Endothelial cell of umbilical vein (primary cell): ENCODE measurements around the gene POGZ. TPM values are rescaled to one million over a fixed set of nuclear protein-coding genes. Genes with fewer than 3 reads are reported as not detected.

Experiments
- BruUV-seq: library from RNA; stranded (reverse); fragments of 400-500 nt; replicated peaks from 2 replicates; lab custom pipeline; 2021; lab: Mats Ljungman, UMichigan
- CTCF ChIA-PET: fragments of 300-600, 350-600 bp; sonication (Branson Sonifier 250); formaldehyde crosslinking; loops from one replicate; lab custom pipeline; 2021; ENCODE audit warnings: antibody characterized with exemption, inconsistent platforms; lab: Charles Lee
- POLR2A ChIA-PET: fragments of 300-600, 350-600 bp; sonication (Branson Sonifier 250); formaldehyde crosslinking; loops from one replicate; lab custom pipeline; 2021; ENCODE audit warnings: antibody characterized with exemption, inconsistent platforms; lab: Charles Lee
- DNase-seq: peaks from one replicate; pipeline ENCODE4 v3.0.0-alpha.2; 2011; ENCODE audit warnings: low read depth, low spot score
- FAIRE-seq: peaks from 2 replicates; lab custom pipeline; 2011; peaks lifted over from hg19 to GRCh38; lab: Jason Lieb, UNC
- H2AFZ ChIP-seq: 2 replicates; pipeline ENCODE4 v1.6.0; 2012; ENCODE audit warnings: low read depth, low read length, control low read depth, inconsistent platforms
- H3K27ac ChIP-seq: 2 replicates; pipeline ENCODE4 v1.5.1; 2011; ENCODE audit warnings: low read depth, mild to moderate bottlenecking, control low read depth, low read length, moderate library complexity; ENCODE audit not compliant: insufficient read depth
- H3K27me3 ChIP-seq, 2 experiments: 2 replicates each; pipeline versions ENCODE4 v1.6.0 to v1.6.1; 2011; ENCODE audit warnings: low read length in 2 of 2, mixed read lengths in 1 of 2; ENCODE audit not compliant: control insufficient read depth in 2 of 2, insufficient read depth in 2 of 2
- H3K36me3 ChIP-seq, 2 experiments: 2 replicates in 1 of 2; 3 replicates in 1 of 2; pipeline ENCODE4 v1.5.1; 2011; ENCODE audit warnings: low read length in 2 of 2, mild to moderate bottlenecking in 1 of 2, moderate library complexity in 1 of 2; ENCODE audit not compliant: control insufficient read depth in 2 of 2, insufficient read depth in 2 of 2; ENCODE audit errors: extremely low read depth in 1 of 2
- H3K4me1 ChIP-seq: 3 replicates; pipeline ENCODE4 v1.5.1; 2011; ENCODE audit warnings: mild to moderate bottlenecking, low read length; ENCODE audit not compliant: control insufficient read depth, insufficient read depth; ENCODE audit errors: extremely low read depth
- H3K4me2 ChIP-seq: 2 replicates; pipeline ENCODE4 v1.6.1; 2011; ENCODE audit warnings: low read length, control low read depth, mixed read lengths; ENCODE audit not compliant: insufficient read depth
- H3K4me3 ChIP-seq, 3 experiments: fragments of 200-600 bp in 1 of 3; sonication (generic), shearing (Covaris generic) in 1 of 3; replicated peaks in 1 of 3; 2 replicates each; pipeline ENCODE4 v1.5.1; 2011 to 2016; ENCODE audit warnings: control low read depth in 3 of 3, low read length in 3 of 3, mild to moderate bottlenecking in 2 of 3, inconsistent platforms in 1 of 3, low read depth in 1 of 3, moderate library complexity in 1 of 3; ENCODE audit not compliant: insufficient read depth in 1 of 3
- H3K79me2 ChIP-seq: 2 replicates; pipeline ENCODE4 v1.6.0; 2012; ENCODE audit warnings: low read length, inconsistent platforms; ENCODE audit not compliant: control insufficient read depth, insufficient read depth
- H3K9ac ChIP-seq: replicated peaks from 2 replicates; pipeline ENCODE3; 2011; ENCODE audit warnings: low read length, control low read depth; ENCODE audit not compliant: insufficient read depth; ENCODE audit errors: extremely low read depth
- H3K9me1 ChIP-seq: replicated peaks from 3 replicates; pipeline ENCODE4 v1.6.0; 2011; ENCODE audit warnings: mild to moderate bottlenecking, low read length; ENCODE audit not compliant: control insufficient read depth, insufficient read depth; ENCODE audit errors: extremely low read depth
- H3K9me3 ChIP-seq: replicated peaks from 2 replicates; pipeline ENCODE4 v1.5.1; 2012; ENCODE audit warnings: low read length, inconsistent platforms; ENCODE audit not compliant: control insufficient read depth, insufficient read depth
- H4K20me1 ChIP-seq: replicated peaks from 2 replicates; pipeline ENCODE3; 2011; ENCODE audit warnings: mild to moderate bottlenecking, low read length; ENCODE audit not compliant: control insufficient read depth, insufficient read depth; ENCODE audit errors: extremely low read depth
- CTCF ChIP-seq, 2 donors: IDR thresholded peaks; 1 replicate in 1 of 2; 2 replicates in 1 of 2; pipeline ENCODE4 v1.5.1; 2011; ENCODE audit warnings: low read length in 2 of 2, mild to moderate bottlenecking in 2 of 2, moderate library complexity in 2 of 2, control low read depth in 1 of 2, inconsistent platforms in 1 of 2, low read depth in 1 of 2; ENCODE audit not compliant: insufficient read depth in 1 of 2; ENCODE audit errors: extremely low read depth in 1 of 2
- EZH2 ChIP-seq: IDR thresholded peaks from 2 replicates; pipeline ENCODE4 v1.6.1; 2012; ENCODE audit warnings: borderline replicate concordance, low read depth, mild to moderate bottlenecking, moderate library complexity, low read length, inconsistent platforms; ENCODE audit not compliant: severe bottlenecking
- FOS ChIP-seq: IDR thresholded peaks from 2 replicates; pipeline ENCODE4 v1.6.1; 2011; ENCODE audit warnings: mild to moderate bottlenecking, low read length, moderate library complexity, borderline replicate concordance; ENCODE audit not compliant: insufficient read depth
- GATA2 ChIP-seq: IDR thresholded peaks from 2 replicates; pipeline ENCODE4 v1.7.0; 2011; ENCODE audit warnings: low read depth, mild to moderate bottlenecking, moderate library complexity, mixed read lengths, low read length; ENCODE audit not compliant: insufficient read length, insufficient read depth
- JUN ChIP-seq: IDR thresholded peaks from 2 replicates; pipeline ENCODE4 v1.6.1; 2011; ENCODE audit warnings: borderline replicate concordance, low read depth; ENCODE audit not compliant: insufficient read length, insufficient read depth
- MAX ChIP-seq: IDR thresholded peaks from 2 replicates; pipeline ENCODE4 v1.6.1; 2011; ENCODE audit not compliant: insufficient read depth, insufficient read length
- MYC ChIP-seq: IDR thresholded peaks from one replicate; pipeline ENCODE4 v1.6.1; 2011; ENCODE audit warnings: mild to moderate bottlenecking, low read depth, low read length
- POLR2A ChIP-seq: IDR thresholded peaks from 2 replicates; pipeline ENCODE4 v1.6.1; 2012; ENCODE audit warnings: low read depth, mild to moderate bottlenecking, control low read depth, low read length
- POLR2AphosphoS5 ChIP-seq: IDR thresholded peaks from 2 replicates; pipeline ENCODE4 v1.6.1; 2012; ENCODE audit warnings: low read depth, mild to moderate bottlenecking, control low read depth, low read length, moderate library complexity; ENCODE audit not compliant: insufficient read depth
- dilution Hi-C: fragments of 300-500 bp; cut with MboI; formaldehyde crosslinking; loops from one replicate; pipeline ENCODE4 v1.15.0; 2019; ENCODE audit warnings: low sequenced_read_pairs; ENCODE audit not compliant: extremely low pct_ligation_motif_present
- intact Hi-C: fragments of 100-400 bp; cut with micrococcal nuclease; formaldehyde crosslinking; loops from one replicate; pipeline ENCODE4 v1.10.0; 2022
- polyA plus RNA-seq, 4 experiments: library from polyadenylated mRNA; depleted of rRNA in 3 of 4; stranded (reverse) in 3 of 4; unstranded in 1 of 4; fragments of >200 nt; gene quantifications; 2 replicates each; pipeline versions ENCODE4 v1.2.1 to v1.2.3, GENCODE V29; 2011 to 2012; ENCODE audit warnings: missing spikeins in 1 of 4
- total RNA-seq: library from RNA; stranded (reverse); gene quantifications from 2 replicates; pipeline ENCODE4 v1.2.3, GENCODE V29; 2021

POGZ gene
- total and polyA plus RNA-seq, 2 donors (not counting 3 experiments of a cell fraction or from before 2014, with no cell fraction given), result 50.7 to 96.7 TPM

- POLR2A ChIA-PET, result interaction anchor here (0.6 kb wide), 1 partner anchor 32 kb away, joined by 3 read pairs; the partner anchor contains the start of gene POGZ
- H3K9me3 ChIP-seq, result no peaks in the 10 kb centered on the region
- CTCF ChIA-PET, result interaction anchor here (1.3 kb wide), 1 partner anchor 12 kb away, joined by 3 read pairs; no protein-coding TSS in a partner anchor
- DNase-seq, result no peak
- no peak overlapping the region for H3K9ac ChIP-seq
- no peak overlapping the region for H3K4me2 ChIP-seq
- no peaks in the 10 kb centered on the region for H3K79me2 ChIP-seq
- H3K27ac ChIP-seq, result no peak overlapping the region
- H2AFZ ChIP-seq, result no peak overlapping the region
- dilution Hi-C loops, result no loop called here
- no peaks in the 10 kb centered on the region for H3K27me3 ChIP-seq
- no peak overlapping the region for H3K4me3 ChIP-seq
- no peak for FAIRE-seq
- H4K20me1 ChIP-seq, result no peaks in the 10 kb centered on the region
- H3K9me1 ChIP-seq, result no peaks in the 10 kb centered on the region
- TF ChIP-seq JUN (no peak), FOS (no peak), EZH2 (no peak)
- BruUV-seq, result no TSS peak
- no peaks in the 10 kb centered on the region for H3K36me3 ChIP-seq
- intact Hi-C loops, result no loop called here
- peaks cover 13% of the 10 kb centered on the region for H3K4me1 ChIP-seq
Measured at GRCh38 chr1:151491641-151492040, 32.3 kb upstream of the POGZ start.

- Histone ChIP-seq H3K4me3 (no peak overlapping the region), H3K4me1 (no peaks in the 10 kb centered on the region), H3K9me3 (no peaks in the 10 kb centered on the region), H3K79me2 (no peaks in the 10 kb centered on the region), H3K4me2 (no peak overlapping the region), H3K27ac (no peak overlapping the region), H2AFZ (no peak overlapping the region), H3K9ac (no peak overlapping the region), H4K20me1 (no peaks in the 10 kb centered on the region), H3K36me3 (no peaks in the 10 kb centered on the region), H3K9me1 (no peaks in the 10 kb centered on the region), H3K27me3 (no peaks in the 10 kb centered on the region)
- TF ChIP-seq EZH2 (no peak), GATA2 (no peak), FOS (no peak), POLR2AphosphoS5 (no peak), MYC (no peak), JUN (no peak), POLR2A (no peak), MAX (no peak), CTCF (IDR thresholded peaks at IDR 0.05; ENCODE audit: extremely low read depth in 1 of 2, insufficient read depth in 1 of 2, low read depth in 1 of 2, low read length in 2 of 2) (no peak)
- dilution Hi-C loops (no loop called here), intact Hi-C loops (no loop called here)
- DNase-seq (no peak), FAIRE-seq (no peak)
- ChIA-PET POLR2A (no interaction called here), CTCF (interaction anchor here (1.3 kb wide), 1 partner anchor 19 kb away, joined by 3 read pairs; no protein-coding TSS in a partner anchor)
- no TSS peak for BruUV-seq
Measured at GRCh38 chr1:151486557-151486956, 27.3 kb upstream of the POGZ start.
